ENCODE results near the gene MSH6. TPM values are rescaled to one million over a fixed set of nuclear protein-coding genes. Genes with fewer than 3 reads are reported as not detected.

Gene MSH6
- total and polyA plus RNA-seq, 9 of the 15 experiments (the other 6 are each of a cell fraction or from before 2014, with no cell fraction given) = 15.3 to 147 (median 80.5) TPM

DNA sequence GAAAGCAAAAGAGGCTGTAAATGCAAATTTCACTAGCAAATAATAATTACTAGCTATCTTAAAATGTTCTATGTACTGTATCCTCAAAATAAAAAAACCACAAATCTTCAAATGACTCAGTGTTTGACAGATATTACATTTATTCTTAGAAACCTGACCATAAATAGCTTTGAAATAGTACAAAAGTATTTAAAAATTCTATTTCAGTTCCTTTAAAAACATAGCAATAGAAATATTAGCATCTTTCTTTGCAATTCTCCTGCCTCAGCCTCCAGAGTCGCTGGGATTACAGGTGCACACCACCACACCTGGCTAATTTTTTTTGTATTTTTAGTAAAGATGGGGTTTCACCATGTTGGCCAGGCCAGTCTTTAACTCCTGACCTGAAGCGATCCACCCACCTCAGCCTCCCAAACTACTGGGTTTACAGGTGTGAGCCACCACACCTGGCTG, 50.6 kb downstream of the MSH6 start (continued):
- no peak for TF ChIP-seq ELF2 (CRISPR knock-in tag; IDR thresholded peaks at IDR 0.05)
- TF ChIP-seq ZFPM2 (CRISPR knock-in tag; IDR thresholded peaks at IDR 0.05) = no peak
- TF ChIP-seq KDM1A (IDR thresholded peaks at IDR 0.05) = no peak
- no peak for TF ChIP-seq ZNF12 (CRISPR knock-in tag; IDR thresholded peaks at IDR 0.05)
- no peak for TF ChIP-seq NR2C1 (IDR thresholded peaks at IDR 0.05)
- no peak for TF ChIP-seq NR2C1 (tag; IDR thresholded peaks at IDR 0.05)
- TF ChIP-seq ZNF175 (CRISPR knock-in tag; IDR thresholded peaks at IDR 0.05; ENCODE audit: low read depth) = no peak
- TF ChIP-seq, protein P1, sequence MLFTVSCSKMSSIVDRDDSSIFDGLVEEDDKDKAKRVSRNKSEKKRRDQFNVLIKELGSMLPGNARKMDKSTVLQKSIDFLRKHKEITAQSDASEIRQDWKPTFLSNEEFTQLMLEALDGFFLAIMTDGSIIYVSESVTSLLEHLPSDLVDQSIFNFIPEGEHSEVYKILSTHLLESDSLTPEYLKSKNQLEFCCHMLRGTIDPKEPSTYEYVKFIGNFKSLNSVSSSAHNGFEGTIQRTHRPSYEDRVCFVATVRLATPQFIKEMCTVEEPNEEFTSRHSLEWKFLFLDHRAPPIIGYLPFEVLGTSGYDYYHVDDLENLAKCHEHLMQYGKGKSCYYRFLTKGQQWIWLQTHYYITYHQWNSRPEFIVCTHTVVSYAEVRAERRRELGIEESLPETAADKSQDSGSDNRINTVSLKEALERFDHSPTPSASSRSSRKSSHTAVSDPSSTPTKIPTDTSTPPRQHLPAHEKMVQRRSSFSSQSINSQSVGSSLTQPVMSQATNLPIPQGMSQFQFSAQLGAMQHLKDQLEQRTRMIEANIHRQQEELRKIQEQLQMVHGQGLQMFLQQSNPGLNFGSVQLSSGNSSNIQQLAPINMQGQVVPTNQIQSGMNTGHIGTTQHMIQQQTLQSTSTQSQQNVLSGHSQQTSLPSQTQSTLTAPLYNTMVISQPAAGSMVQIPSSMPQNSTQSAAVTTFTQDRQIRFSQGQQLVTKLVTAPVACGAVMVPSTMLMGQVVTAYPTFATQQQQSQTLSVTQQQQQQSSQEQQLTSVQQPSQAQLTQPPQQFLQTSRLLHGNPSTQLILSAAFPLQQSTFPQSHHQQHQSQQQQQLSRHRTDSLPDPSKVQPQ (CRISPR knock-in tag; IDR thresholded peaks at IDR 0.05; ENCODE audit: borderline replicate concordance) = no peak
- no peak for TF ChIP-seq SIN3B (IDR thresholded peaks at IDR 0.05; ENCODE audit: low read depth)
- TF ChIP-seq ARHGAP35 (IDR thresholded peaks at IDR 0.05; ENCODE audit: partially characterized antibody) = no peak

DNA sequence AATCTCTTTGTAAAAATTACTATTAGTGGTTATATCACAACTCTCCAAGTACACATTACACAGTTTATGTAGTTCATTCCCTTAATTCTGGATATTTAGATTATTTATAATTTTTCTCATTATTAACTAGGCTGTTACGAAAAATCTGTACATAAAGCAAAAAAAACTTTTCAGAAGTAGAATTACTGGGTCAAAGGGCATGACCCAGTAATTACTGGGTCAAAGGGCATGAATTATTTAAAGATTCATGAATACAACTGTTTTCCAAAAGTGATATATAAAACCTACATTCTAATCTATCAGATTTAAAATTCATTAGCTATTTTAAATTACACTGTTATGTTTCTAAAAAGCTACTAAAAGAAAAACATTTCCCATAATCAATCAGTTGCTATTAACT, 55.3 kb downstream of the MSH6 start:
- CTCF ChIA-PET (ENCODE audit: low intra/inter-chr PET ratio) = no interaction called here
- ATAC-seq = no peak
- in situ Hi-C loops (cut with MboI) = no loop called here
- no peaks in the 10 kb centered on the region for H3K9me3 ChIP-seq (replicated peaks; ENCODE audit: control insufficient read depth, insufficient read depth, low read depth, low read length)
- intact Hi-C loops (cut with micrococcal nuclease) = no loop called here
- no peak for TF ChIP-seq CHCHD3 (CRISPR knock-in tag; IDR thresholded peaks at IDR 0.05)
- peak; percentile 48; the same call in 1 of the 2 replicates for TF ChIP-seq NR2C1 (IDR thresholded peaks at IDR 0.05)
- TF ChIP-seq NR2C1 (tag; IDR thresholded peaks at IDR 0.05) = peak; percentile 38
- no peak for TF ChIP-seq MAZ (CRISPR knock-in tag; conservative IDR thresholded peaks at IDR 0.05 in 1 of 2, IDR thresholded peaks at IDR 0.05 in 1 of 2)
- TF ChIP-seq NR2C2 (CRISPR knock-in tag; IDR thresholded peaks at IDR 0.05) = no peak
- peak; percentile 53 for TF ChIP-seq NR2C2 (tag; IDR thresholded peaks at IDR 0.05)
- TSS peak; percentile 31 for BruUV-seq (replicated peaks)
- POLR2A ChIA-PET = interaction anchor here (1.0 kb wide), 1 partner anchor 12 kb away, joined by 3 read pairs; no protein-coding TSS in a partner anchor
- no peak overlapping the region for H2AFZ ChIP-seq (ENCODE audit: low read depth, low read length)
- no peak for FAIRE-seq
- H3K4me1 ChIP-seq (replicated peaks in 1 of 2; ENCODE audit: control insufficient read depth in 2 of 2, insufficient read depth in 2 of 2, low read length in 2 of 2) = no peaks in the 10 kb centered on the region
- DNase-seq (ENCODE audit: extremely low read depth in 1 of 4, low spot score in 3 of 4) = no peak
- H3K36me3 ChIP-seq (ENCODE audit: control insufficient read depth, insufficient read depth, low read length) = peaks cover 58% of the 10 kb centered on the region
- H3K9me1 ChIP-seq (ENCODE audit: control insufficient read depth, insufficient read depth, low read length) = no peaks in the 10 kb centered on the region
- H3K4me2 ChIP-seq (ENCODE audit: insufficient read depth, low read length) = no peak overlapping the region
- H3K9ac ChIP-seq (ENCODE audit: insufficient read depth in 1 of 2, low read depth in 2 of 2, low read length in 2 of 2) = no peak overlapping the region
- H3K27me3 ChIP-seq (ENCODE audit: control insufficient read depth in 2 of 2, insufficient read depth in 2 of 2, low read length in 2 of 2) = no peaks in the 10 kb centered on the region
- H3K27ac ChIP-seq (ENCODE audit: extremely low read depth, low read depth, low read length) = no peak overlapping the region
- no peaks in the 10 kb centered on the region for H4K20me1 ChIP-seq (replicated peaks; ENCODE audit: control insufficient read depth, insufficient read depth, low read length)
- WGBS (ENCODE audit: insufficient coverage, low coverage, missing lambda C conversion rate) = 94% methylated on average over 1 of the region's 1 CpG
- H3K79me2 ChIP-seq (ENCODE audit: control insufficient read depth, insufficient read depth, low read length) = peaks cover 16% of the 10 kb centered on the region
- no peak overlapping the region for H3K4me3 ChIP-seq
